NCI-H774 (cell line): ENCODE measurements around the gene SNAPC2.
"Not testable (repeated sequence)": the region's sequence is repeated elsewhere in the genome, so short reads cannot be mapped to it uniquely, and the experiment has no call there.

Experiments
- DNase-seq: peaks from one replicate; lab custom pipeline; 2025; lab: John Stamatoyannopoulos, UW

SNAPC2 gene

DNA sequence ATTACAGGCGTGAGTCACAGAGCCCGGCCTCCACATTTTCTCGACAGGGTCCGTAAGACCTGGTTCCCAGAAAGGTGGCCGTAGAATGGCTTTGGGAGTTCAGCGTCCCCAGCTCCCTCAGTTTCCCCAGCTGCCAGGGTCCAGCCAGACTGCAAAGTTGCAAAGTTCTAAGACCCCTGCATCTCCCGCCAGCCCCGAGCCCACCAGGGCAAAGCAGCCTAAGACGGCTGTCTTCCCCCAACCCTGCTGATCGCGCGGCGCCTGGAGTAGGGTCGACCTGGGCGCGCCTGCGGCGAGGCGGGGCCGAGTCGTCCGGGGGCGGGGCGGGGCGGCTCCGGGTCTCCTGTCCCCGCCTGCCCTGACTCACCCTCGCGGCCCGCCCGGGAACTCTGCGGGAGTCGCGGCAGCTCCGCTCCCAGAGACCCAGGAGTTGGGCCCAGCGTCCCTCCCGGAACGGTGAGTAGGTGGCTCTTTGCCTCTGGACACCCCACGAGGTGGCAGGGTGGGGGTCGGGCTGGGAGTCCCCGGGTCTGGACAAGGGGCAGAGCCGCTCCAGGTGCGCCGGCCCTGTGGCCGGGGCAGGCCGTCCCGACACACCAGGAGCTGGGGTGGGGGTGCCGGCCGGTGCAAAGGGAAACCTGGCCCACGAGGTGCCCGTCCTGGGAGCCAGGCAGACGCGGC is 31.9 kb upstream of the SNAPC2 start, which contains the start of gene LRRC8E:
TSS of gene LRRC8E (plus strand) at position 366 of the 681 bp plus-strand sequence. CDS start 7,094 bp downstream, outside the sequence.
- DNase-seq = peak; percentile 7

DNA sequence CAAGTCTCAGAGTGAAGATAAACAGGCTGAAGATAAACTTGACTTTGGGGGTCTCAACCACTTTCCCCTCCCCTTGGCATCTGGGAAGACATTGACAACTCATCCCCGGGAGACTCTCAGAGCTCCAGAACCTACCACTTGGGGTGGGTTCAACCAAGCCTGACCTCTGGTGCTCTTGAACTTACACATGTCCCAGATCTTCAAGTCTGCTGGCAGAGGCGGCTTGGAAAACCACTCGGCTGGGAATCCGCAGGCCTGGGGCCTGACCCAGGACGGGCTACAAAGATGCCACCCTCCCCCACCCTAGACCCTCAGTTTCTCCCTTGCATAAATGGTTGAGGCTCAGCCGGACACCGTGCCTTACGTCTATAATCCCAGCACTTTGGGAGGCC is 31.3 kb upstream of the SNAPC2 start:
- no peak for DNase-seq

DNA sequence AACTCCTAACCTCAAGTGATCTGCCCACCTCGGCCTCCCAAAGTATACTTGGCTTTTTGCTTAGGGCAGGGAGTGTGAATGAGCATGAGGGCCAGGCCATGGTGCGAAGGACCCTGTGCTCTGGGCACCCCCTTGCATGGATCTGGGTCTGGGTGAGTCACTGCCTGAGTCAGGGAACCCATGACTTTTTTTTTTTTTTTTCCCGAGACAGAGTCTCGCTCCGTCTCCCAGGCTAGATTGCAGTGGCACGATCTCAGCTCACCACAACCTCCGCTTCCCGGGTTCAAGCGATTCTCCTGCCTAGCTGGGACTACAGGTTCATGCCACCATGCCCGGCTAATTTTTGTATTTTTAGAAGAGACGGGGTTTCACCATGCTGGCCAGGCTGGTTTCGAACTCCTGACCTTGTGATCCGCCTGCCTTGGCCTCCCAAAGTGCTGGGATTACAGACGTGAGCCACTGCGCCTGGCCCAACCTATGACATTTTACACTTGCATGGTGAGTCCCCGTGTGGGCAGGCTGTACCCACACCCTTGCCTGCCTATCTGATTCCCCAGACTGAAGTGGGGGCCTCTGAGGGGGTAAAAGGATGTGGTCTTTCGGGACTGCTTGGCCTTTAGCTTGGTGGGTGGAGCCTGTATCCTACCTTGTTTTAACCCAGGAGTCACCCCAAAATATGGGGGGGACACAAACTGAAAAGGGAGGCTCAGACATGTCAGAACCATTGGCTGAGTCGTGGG is 26.6 kb upstream of the SNAPC2 start:
- DNase-seq = not testable (repeated sequence)

DNA sequence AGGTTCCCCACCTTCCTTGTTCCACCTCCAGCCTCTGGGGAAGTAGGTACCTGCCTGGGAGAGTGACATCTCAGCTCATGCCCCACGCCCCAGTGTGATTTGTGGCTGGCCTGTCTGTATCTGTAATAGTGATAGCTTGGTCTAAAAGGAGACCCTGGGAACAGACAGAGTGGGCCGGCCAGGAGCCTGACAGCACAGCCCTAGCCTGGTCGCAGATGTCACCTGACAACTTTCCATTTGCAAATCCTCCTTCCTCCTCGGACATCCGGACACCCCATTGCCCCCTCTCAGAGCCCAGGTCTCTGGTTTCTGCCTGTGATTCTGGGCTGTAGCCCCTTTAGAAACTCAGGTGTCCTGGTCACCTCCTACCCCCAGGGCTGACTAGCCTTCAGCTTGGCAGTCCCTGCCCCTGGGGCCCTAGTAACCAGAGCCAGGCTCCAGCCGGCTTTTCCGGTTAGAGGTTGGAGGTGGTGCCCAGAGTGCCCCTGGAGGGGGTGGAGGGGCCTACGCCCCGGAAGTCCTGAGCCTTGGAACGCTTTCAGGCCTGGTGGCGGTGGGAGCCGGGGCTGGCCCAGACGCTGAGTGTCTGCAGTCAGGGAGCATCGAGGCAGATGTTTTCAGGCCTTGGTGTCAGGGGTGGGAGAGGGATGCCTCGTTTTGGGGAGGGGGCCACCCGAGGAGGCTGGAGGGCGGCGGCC is 25.4 kb upstream of the SNAPC2 start:
- DNase-seq = no peak

DNA sequence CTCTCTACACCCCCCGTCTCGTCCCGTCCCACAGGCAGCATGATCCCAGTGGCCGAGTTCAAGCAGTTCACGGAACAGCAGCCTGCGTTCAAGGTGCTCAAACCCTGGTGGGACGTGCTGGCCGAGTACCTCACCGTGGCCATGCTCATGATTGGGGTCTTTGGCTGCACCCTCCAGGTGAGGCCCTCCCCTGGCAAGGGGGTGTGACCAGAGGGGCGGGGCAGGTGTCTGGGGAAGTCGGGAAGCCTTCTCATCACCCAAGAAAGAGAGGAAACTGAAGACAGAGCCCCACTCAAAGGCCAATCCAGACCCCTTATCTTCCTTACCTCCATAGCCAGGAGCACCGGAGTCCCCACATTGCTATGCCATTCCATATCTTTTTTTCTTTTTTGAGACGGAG is 24.6 kb upstream of the SNAPC2 start:
- no peak for DNase-seq

DNA sequence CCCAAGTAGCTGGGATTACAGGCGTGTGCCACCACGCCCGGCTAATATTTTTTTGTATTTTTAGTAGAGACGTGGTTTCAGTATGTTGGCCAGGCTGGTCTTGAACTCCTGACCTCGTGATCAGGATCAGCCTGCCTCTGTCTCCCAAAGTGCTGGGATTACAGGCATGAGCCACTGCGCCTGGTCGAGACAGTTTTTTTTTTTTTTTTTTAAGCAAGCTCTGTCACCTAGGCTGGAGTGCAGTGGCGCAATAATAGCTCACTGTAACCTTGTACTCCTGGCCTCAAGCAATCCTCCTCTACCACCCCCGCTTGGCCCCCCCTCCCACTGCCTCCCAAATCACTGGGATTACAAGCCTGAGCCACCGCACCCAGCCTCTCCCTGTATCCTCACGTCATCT is 22.8 kb upstream of the SNAPC2 start:
- DNase-seq = no peak

DNA sequence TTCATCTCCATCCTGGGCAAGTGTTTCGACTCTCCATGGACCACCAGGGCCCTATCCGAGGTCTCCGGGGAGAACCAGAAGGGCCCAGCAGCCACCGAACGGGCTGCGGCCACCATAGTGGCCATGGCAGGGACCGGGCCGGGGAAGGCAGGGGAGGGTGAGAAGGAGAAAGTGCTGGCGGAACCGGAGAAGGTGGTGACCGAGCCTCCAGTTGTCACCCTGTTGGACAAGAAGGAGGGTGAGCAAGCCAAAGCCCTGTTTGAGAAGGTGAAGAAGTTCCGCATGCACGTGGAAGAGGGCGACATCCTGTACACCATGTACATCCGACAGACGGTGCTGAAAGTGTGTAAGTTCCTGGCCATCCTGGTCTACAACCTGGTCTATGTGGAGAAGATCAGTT is 21.2 kb upstream of the SNAPC2 start:
- DNase-seq = no peak

DNA sequence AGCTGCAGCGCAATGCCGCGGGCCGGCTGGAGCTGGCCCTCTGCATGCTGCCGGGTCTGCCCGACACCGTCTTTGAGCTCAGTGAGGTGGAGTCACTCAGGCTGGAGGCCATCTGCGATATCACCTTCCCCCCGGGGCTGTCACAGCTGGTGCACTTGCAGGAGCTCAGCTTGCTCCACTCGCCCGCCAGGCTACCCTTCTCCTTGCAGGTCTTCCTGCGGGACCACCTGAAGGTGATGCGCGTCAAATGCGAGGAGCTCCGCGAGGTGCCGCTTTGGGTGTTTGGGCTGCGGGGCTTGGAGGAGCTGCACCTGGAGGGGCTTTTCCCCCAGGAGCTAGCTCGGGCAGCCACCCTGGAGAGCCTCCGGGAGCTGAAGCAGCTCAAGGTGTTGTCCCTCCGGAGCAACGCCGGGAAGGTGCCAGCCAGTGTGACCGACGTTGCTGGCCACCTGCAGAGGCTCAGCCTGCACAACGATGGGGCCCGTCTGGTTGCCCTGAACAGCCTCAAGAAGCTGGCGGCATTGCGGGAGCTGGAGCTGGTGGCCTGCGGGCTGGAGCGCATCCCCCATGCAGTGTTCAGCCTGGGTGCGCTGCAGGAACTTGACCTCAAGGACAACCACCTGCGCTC is 20.3 kb upstream of the SNAPC2 start:
- no peak for DNase-seq

DNA sequence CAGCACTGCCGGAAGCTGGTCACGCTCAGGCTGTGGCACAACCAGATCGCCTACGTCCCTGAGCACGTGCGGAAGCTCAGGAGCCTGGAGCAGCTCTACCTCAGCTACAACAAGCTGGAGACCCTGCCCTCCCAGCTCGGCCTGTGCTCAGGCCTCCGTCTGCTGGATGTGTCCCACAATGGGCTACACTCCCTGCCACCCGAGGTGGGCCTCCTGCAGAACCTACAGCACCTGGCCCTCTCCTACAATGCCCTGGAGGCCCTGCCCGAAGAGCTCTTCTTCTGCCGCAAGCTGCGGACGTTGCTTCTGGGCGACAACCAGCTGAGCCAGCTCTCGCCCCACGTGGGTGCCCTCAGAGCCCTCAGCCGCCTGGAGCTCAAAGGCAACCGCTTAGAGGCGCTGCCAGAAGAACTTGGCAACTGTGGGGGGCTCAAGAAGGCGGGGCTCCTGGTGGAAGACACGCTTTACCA is 19.7 kb upstream of the SNAPC2 start:
- no peak for DNase-seq

DNA sequence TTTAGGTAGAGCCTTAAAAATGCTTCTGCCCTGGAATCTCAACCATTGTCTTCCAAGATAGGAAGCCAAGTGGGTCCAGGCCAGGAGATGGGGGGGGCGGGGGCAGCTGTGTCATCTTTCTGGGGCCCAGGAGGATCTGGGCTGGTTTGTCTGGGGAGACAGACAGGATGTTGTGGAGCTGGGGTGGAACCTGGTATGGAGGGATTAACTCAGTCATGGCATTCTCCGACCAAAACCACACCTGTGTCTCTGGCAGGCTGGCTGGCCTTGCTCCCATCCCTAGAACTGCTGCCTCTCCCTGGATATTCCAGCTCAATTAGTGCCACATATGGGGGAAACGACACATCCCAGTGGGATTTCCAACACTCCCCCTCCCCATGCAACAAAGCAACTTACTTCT is 19.2 kb upstream of the SNAPC2 start:
- no peak for DNase-seq

DNA sequence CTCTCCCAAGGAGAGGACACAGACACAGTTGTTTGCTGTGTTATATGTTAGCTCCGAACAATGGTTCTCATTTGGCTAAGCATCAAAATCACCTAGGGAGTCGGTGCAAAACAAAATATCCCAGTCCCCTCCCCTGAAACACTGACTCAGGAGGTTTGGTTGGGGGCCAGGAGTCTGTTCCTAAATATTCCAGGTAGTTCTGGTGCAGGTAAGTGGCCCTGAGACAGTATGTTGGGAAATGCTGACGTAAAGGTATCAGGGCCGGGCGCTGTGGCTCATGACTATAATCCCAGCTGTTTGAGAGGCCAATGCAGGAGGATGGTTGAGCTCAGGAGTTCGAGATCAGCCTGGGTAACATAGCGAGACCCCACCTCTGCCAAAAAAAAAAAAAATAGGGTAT is 18.8 kb upstream of the SNAPC2 start:
- DNase-seq = no peak

DNA sequence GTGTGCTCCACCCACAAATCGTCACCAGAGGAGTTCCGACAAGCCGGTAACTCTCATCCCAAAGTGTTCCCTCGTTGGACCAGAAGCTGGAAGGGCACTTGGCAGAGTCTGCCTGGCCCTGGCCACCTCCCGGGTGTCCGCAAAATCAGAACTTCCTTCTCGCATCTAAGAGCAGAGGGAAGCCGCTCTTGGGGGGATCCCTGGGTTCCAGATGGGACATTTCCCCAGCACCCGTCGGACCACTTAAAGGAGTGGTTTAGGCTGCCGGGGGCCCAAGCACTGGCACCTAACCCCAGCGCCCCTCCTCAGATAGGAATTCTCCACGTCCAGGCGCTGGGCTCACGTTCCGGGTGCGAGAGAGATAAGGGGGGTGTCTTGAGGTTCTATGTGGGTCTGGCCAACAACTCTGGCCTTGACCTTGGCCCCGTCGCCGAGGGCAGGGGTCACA is 17.3 kb upstream of the SNAPC2 start:
- DNase-seq = no peak

DNA sequence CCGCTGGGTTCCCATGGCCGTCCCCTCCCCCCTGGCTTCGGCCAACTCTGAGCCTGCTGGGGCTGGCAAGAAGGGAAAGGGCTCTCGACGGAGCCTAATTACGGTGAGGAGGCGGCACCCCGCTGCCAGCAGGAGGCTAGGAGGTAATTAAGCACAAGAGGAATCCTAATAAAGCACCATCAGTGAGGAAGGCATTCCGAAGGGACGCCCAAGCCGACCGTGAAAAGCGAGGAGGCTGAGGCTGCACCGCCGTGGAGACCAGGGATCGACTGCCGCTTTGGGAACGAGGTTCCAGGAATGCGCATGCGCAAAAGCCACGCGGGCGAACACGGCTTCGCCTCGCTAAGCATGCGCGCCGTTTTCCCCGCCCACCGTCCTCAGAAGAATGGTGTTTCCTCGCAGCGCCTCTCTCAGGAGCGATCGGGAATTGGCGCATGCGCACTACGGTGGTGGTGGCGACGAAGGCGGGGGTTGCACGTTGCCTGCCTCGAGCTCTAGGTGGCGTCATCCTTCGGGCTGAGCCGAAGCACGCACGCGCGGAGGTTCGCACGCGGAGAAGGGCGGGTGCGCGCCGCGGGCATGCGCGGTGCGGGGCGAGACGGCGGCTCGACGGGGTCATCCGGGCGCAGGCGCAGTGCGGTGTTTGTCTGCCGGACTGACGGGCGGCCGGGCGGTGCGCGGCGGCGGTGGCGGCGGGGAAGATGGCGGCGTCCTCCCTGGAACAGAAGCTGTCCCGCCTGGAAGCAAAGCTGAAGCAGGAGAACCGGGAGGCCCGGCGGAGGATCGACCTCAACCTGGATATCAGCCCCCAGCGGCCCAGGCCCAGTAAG is 16.7 kb upstream of the SNAPC2 start, which contains the start of gene MAP2K7:
TSS of gene MAP2K7 (plus strand) at position 634 of the 830 bp plus-strand sequence. CDS start at position 702, 68 bp downstream.
- peak; percentile 98 for DNase-seq

DNA sequence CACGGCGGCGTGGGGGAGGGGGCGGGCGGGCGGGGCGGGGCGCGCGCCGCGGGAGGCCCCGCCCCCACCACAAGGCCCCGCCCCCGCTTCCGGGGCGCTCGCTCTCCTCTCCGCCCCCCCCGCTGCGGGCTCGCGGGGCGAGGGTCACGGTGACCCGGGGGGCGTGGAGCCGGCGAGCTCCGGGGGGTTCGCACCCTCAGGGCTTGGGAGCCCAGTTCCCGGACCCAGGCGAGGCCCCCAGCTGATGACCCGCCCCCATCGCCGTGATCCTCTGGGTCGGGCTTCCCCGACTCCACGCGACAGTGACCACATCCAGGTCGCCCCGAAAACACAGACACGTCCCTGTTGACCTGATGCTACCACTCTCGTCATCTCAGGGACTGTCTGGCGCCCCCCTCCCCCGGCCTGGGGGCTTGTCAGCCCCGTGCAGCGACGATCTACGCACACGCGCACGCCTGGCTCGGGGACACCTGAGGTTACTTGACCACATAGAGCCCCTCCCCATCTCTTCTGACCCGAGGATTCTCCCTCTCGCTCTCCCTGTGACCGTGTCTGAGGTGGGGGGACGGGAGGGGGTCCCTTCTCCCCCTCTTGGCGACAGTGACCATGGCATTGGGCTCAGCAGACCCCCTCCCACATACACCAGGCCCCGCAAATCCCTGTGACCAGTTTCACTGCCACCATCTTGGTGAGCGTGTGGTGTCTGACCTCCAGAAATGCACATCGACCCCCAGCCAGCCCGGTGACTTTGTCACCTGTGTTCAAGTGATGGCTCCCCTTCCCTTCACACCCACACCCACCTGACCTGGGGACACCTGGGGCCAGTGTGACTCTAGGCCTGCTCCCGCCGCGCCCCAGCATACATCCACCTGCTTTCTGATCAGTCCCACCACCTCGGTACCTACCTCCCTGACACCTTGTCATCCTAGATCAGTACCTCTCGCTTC is 15.8 kb upstream of the SNAPC2 start:
- peak; percentile 36 for DNase-seq

DNA sequence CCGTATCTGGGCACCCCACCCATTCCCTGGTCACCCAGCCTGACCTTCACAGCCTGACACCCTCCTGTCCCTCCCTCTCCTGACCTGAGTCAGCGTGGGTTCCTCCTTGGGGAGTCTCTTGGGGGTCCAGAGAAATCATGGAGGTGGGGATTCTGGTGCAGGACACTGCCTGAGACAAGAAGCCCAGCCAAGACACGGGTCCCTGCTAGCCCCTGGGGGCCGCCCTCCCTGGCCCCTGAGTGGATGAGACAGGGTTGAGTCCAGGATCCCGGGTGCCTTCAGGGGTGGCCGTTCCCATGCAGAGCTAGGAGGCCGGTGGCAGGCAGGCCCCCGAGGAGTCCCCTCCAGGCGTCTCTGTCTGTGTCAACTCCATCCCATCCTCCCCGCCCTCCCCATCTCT is 14.9 kb upstream of the SNAPC2 start:
- no peak for DNase-seq

DNA sequence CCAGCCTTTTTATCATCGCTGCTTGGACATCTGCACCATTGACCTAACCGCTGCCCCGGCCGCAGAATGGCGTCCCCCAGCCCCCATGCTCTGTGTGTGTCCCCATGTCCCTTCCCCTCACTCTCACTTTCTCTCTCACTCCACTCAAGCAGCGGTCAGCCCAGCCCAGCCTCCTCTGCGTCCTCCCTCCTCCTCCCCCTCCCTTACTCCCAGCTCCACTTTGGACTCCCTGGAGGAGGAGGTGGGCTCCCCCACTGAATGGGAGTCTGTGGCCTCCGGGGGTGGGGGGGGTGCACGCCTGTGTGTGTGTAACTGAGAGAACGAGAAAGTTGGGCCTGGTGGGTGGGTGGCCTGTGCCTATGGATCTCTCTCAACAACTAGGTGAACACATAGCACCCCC is 14.3 kb upstream of the SNAPC2 start:
- no peak for DNase-seq

DNA sequence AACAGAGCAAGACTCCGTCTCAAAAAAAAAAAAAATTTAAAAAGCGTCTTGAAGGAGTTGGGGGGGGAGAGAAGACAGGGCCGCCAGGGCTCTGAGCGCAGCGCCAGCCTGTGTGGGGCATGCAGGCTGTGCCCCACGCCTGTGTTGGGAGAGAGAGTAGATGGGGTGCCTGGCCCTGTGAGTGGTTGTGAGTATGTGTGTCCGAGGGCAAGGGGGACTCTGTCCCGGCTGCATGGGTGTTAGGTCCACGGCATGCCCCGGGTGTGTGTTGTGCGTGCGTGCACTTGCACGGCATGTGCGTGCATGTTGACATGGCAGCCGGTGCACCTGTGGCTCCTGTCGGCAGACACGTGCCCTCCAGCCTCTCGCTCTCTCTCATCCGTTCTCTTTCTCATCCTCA is 13.0 kb upstream of the SNAPC2 start:
- DNase-seq = no peak

DNA sequence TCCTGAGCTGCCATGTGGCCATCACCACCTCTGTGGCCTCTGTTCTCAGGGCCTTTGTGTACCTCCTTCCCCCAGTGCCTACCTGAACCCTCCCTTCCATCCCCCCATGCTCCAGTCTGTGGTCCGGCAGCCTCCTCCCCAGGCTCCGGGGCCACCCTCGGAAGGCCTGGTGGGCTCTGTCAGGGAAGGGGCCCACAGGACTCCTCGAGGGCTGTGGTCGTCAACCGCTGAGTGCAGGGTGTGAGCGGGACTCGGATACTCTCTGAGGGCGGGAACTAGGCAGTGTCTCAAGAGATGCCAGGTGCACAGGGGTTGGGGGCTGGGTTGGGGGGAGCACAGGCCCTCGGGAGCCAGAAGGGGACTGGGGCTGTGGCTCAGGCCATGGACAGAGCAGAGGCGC is 12.6 kb upstream of the SNAPC2 start:
- DNase-seq = no peak

DNA sequence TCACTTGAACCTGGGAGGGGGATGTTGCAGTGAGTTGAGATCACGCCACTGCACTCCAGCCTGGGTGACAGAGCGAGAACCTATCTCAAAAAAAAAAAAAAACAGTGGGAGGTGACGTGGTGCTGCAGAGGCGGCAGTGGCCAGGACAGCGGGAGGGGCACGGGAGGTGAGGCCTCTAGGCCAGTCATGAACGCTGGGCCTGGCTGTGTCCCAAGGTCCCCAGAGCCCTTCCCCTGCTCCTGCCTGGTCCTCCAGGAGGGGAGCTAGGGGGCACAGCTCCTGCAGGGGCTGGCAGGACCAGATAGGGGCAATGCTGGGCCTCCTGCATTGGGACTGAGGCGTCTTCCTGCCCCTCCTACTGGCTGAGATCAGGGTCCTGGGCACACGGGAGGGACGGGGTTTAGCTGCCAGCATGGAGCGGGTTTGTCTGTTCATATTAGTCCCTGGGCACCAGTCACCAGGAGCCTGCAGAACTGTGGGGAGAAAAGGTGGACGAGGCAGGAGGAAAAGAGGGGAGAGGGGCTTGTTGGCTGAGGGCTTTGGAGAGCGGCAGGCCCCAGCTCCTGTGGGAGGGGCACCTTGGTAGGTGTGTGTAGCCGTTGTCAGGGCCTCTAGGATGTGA is 11.9 kb upstream of the SNAPC2 start:
- no peak for DNase-seq
